Retina (tissue), 1 donor: ENCODE results near the gene DENND6B.
"Not testable (repeated sequence)": the region's sequence is repeated elsewhere in the genome, so short reads cannot be mapped to it uniquely, and the experiment has no call there.

Source experiments
- DNase-seq: peaks from one replicate; pipeline ENCODE4 v3.0.0-alpha.2; 2016

DENND6B gene

GRCh38 chr22:50284479-50284878 is 42.3 kb downstream of the DENND6B start:
- DNase-seq, result no peak

GRCh38 chr22:50283821-50284220 is 43.0 kb downstream of the DENND6B start:
- DNase-seq, result no peak

DNA sequence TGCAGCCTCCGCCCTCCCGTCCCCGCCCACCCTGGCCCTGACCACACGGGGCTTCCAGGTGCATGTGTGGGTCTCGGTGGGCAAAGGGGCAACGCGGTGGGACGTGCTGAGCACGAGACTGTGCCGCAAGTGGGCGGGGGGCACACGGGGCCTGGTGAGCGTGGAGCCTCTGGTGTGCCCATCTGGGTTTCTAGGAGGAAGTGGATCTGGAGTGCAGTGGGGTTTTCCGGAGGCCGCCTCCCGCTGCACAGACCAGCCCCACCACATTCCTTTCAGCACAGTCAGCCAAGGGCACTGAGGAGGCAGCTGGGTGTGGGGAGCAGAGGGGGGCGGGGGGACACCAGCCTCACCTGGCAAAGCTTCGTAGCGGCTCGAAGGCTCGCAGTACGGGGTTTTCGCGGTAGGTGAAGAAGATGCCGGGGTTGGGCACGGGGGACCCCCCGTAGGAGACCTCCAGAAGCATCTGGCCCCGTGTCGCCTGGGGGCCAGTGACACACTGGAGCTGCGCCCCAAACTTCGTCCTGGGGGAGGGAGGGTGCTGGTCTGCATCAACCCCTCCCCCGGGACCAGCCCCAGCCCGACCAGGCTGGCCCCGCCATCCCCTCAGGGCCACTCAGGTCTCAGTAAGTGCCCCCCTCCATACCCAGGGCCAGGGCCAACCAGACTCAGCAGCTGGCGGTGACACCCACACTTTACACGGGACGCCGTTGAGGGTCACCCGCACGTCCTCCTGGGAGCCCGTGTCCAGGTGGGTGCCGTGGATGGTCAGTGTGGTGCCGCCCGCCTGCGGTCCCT is 44.3 kb downstream of the DENND6B start:
- no peak for DNase-seq

- DNase-seq, result no peak
These were observed 44.9 kb downstream of the DENND6B start for GRCh38 chr22:50281957-50282356.

- no peak for DNase-seq
These were observed 45.4 kb downstream of the DENND6B start for GRCh38 chr22:50281384-50281760.

DNA sequence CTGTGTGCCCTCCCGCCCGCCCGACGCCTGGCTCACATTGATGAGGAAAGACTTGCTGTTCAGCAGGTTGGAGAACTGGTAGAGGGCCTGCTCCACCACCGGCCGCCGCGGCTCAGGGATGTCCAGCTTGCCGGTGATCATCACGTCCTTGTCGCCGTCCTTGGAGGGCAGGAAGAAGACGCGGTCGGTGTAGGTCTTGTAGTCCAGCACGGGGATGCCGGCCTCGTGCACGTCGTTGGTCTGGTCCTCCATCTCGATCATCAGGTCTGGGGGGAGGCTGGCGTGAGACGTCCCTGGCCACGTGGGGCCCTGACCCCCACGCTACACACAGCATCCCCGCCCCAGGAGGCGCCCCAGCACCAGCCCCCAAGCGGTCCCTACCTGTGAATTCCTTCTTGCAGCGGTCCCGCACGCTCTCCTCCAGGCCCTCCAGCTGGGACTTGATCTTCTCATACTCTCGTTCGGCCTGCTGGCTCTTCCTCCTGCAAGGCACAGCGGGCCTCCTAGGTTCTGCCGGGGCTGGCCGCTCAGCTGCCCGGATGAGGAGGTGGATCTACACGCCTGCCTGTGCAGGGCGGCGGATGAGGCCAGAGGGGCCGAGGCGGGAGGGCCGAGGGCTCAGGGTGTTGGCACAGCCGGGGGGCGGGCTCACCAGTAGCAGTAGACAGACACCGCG is 46.0 kb downstream of the DENND6B start:
- DNase-seq, result no peak

DNA sequence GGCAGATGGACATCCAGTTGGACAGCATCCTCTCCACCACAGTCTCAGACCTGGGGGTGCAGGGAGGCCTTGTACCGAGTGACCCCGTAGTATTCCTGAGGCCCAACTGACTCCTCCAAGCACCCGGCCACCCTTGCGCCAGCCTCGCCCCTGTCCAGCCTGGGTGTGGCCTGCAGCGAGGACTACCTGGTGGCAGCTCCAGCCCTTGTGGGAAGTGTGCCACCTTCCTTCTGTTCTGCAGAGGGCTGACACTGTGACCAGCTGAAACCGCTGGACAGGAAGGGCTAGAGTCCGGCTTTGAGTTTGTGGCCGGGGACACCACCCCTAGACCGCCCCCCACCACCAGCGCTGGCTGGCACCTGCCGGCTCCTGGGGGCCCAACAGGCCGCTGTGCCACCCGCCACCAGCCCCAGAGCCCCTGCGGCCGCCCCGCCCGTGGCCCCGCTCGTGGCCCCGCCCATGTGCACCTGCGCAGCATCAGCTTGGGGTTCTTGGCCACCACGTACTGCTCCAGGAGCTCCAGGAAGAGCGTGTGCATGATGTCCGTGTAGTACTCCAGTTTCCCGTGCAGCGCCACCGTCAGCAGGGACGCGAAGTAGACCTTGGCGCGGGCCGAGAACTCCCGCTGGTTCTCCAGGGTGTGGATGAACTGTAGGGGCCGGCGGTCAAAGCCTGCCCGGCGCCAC is 46.6 kb downstream of the DENND6B start:
- DNase-seq, result no peak

DNA sequence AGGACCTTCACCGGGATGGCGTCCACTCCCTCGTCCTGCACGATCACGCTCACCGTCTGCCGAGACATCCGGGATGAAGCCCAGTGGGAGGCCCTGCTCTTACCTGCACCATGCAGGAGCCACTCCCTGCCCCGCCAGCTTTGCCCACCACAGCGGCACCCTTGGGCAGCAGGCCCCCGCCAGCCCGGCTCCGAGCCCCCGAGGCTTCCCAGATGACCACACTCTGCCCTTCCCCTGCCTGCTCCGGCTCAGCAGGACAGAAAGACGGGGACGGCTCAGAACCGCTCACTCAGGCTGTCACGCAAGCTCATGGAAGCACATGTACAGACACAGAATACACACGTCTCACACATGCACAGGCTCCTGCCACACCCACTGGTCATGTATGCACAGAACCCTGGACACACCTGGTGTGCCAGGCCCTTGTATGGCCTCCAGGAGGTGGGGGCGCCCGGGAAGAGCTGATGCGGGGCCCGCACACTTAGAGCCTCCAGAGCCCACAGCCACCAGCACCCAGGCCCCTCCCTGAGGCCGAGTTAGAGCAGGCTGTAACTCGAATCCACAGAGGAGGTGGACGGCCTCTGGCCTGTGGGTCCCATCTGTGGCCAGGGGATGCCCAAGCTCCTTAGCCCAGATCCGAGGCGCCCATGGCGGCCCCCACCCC is 47.7 kb downstream of the DENND6B start:
- no peak for DNase-seq

- DNase-seq, result no peak
These were observed 48.4 kb downstream of the DENND6B start for GRCh38 chr22:50278461-50278860.

DNA sequence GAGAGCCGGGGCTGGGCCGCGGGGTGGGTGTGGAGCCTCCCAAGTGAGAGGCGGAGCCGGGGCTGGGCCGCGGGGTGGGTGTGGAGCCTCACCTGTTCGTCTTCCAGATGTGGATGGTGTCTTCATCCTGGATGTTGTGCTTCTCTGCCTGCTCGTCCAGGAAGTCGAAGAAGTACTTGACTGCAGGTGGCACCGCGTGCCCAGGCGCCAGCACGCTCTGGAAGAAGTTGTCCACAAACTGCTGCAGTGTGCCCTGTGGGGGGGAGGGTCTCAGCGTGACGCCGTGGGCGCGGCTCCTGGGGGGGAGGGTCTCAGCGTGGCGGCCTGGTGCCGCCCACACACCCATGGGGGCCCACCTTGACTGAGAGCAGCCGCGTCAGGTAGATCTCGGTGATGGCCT is 49.1 kb downstream of the DENND6B start:
- DNase-seq, result no peak

DNA sequence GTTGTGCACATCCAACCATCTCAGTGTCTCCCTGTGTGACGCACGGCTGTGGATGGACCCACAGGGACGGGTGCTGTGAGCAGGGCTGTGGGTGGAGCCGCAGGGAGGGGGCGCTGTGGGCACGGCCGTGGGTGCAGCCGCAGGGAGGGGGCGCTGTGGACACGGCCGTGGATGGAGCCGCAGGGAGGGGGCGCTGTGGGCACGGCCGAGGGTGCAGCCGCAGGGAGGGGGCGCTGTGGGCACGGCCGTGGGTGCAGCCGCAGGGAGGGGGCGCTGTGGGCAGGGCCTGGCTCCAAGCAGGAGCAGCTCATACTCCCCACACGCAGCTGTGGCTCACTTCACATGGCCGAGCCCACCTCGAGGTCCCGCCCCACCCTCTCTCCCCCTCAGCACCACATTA is 50.7 kb downstream of the DENND6B start:
- DNase-seq, result no peak

GRCh38 chr22:50275181-50276055 is 51.4 kb downstream of the DENND6B start:
- DNase-seq, result no peak

DNA sequence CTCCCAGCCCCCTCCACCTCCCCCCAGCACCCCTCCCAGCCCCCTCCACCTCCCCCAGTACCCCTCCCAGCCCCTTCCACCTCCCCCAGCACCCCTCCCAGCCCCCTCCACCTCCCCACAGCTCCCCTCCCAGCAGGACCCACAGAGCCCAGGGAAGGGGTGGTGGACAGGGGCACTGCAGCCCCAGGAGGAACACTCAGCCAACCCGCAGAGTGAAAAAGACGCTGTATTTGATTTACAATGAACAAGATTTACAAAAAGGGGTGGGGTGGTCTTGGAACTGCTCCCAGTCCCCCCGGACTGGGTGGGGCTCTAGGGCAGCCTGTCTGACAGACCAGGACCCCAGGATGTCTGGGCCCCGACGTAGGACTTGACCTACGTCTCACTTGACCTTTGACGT is 52.0 kb downstream of the DENND6B start:
- no peak for DNase-seq

- DNase-seq, result peak; percentile 63
These were observed 52.5 kb downstream of the DENND6B start for GRCh38 chr22:50274311-50274710.

- DNase-seq, result not testable (repeated sequence)
These were observed 53.0 kb downstream of the DENND6B start for GRCh38 chr22:50273781-50274180.

- DNase-seq, result not testable (repeated sequence)
These were observed 53.5 kb downstream of the DENND6B start for GRCh38 chr22:50273352-50273751.

DNA sequence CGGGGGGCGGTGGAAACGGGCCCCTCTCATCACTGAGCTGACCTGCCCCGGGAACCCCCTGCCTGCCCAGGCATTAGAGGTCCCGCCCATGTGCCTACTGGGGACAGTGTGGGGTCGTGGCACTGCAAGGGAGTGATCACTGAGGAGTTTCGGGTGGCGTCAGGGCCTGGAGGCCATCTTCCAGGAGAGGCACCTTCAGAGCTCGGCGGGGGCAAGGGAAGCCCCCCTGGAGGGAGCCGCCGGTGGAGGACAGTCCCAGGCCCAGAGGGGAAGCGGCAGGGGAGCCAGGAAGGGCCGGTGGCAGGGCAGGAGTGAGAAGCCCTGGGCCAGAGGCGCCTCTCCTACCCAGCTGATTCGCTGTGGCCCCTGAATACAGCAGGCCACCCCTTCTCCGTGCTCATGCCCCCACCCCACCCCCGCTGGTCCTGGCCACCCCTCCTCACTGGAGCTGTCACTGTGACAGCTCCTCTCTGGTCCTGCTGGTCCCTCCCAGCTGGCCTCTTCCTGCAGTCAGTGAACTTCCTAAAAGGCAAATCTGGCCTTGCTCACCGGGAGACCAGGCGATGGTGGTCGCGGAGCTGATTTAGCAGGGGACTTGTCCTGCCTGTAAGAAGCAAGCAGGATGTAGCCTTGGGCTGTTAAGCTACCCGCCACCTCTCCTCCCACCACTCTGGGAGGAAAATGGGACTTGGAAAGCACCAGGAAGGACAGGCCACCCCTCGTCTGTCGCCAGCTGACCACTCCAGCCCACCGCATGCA is 54.6 kb downstream of the DENND6B start:
- DNase-seq, result peak; percentile 59

DNA sequence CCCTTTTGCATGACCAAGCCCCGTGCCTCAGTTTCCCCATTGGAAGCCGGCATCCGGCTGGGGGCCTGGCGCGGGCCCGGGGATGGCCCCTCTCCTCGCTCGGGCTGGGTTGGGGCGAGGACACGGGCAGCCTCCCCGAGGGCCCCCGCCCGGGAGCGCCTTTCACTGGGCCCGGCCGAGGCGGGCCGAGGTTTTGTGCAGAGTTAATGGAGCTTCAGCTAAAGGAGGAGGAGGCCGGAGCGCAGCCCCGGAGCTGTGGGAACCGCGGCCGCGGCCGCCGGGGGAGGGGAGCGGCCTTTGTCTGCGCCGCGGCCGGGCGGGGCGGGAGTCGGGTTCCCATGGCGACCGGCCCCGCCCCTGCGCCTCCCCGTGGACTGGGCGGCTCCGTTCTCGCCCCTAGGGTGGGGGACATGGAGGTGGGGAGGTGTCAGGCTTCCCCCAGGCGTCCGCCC is 55.3 kb downstream of the DENND6B start:
- peak; percentile 90 for DNase-seq

- peak; percentile 84 for DNase-seq
These were observed 56.0 kb downstream of the DENND6B start for GRCh38 chr22:50270666-50271394.

DNA sequence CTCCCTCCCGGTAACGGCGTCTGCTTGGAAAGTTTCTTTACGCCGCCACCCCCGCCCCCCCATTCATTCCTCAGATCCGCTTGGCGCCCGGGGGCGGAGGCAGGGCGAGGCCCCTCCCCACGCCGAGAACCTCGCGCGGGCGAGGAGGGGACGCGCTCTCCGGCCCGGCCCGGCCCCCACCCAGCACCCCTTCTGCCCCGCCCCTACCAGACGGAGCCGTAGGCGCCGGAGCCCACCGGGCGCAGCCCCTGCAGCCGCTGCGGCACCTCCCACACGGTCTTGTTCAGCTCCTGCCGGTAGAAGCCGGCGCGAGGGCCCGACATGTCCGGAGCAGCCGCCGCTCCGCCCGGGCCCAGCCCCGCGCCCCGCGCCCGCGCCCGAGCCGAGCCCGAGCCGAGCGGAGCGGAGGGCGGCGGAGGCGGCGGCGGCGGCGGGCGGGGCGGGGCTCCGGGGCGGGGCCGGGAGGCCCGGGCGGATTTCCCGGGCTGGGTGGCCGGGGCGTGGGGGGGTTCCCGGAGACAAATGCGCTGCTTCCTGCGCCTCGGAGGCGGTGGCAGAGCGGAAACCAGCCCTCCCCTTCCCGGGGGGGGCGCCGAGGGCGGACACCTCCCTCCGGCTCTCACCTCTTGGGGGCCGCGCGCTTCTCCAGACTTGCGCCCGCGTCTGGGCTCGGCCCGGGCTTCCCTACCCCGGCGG is 56.7 kb downstream of the DENND6B start, which contains the start of gene MAPK11:
TSS of gene MAPK11 (minus strand) at position 411 of the 696 bp plus-strand sequence. CDS start at position 323, 88 bp downstream.
- DNase-seq, result no peak
